Measurements from ENCODE around the gene EPHA4.
A peak's percentile ranks its signal among the peaks of the same experiment; 100 is the strongest.

Gene EPHA4

GRCh38 chr2:221574231-221574570 is 2.1 kb upstream of the EPHA4 start:
- TF ChIP-seq CTCF (IDR thresholded peaks at IDR 0.05; ENCODE audit: extremely low read depth, insufficient read depth, missing control alignments), result no peak
- DNase-seq (ENCODE audit: low spot score), result no peak
- in situ Hi-C loops (cut with MboI; ENCODE audit: low pct_unique_long_range_greater_than_20kb, low sequenced_read_pairs, unreplicated experiment), result loop anchor here (10.0 kb wide), 1 partner anchor 889 kb away; no protein-coding TSS in a partner anchor

GRCh38 chr2:221573430-221574230 is 1.5 kb upstream of the EPHA4 start:
- peak; percentile 99 for TF ChIP-seq CTCF (IDR thresholded peaks at IDR 0.05; ENCODE audit: extremely low read depth, insufficient read depth, missing control alignments)
- in situ Hi-C loops (cut with MboI; ENCODE audit: low pct_unique_long_range_greater_than_20kb, low sequenced_read_pairs, unreplicated experiment), result loop anchor here (10.0 kb wide), 1 partner anchor 889 kb away; no protein-coding TSS in a partner anchor
- peak; percentile 88 for DNase-seq (ENCODE audit: low spot score)

GRCh38 chr2:221572821-221573429 is 821 bp upstream of the EPHA4 start:
- TF ChIP-seq CTCF (IDR thresholded peaks at IDR 0.05; ENCODE audit: extremely low read depth, insufficient read depth, missing control alignments), result no peak
- in situ Hi-C loops (cut with MboI; ENCODE audit: low pct_unique_long_range_greater_than_20kb, low sequenced_read_pairs, unreplicated experiment), result loop anchor here (10.0 kb wide), 1 partner anchor 888 kb away; no protein-coding TSS in a partner anchor
- peak; percentile 52 for DNase-seq (ENCODE audit: low spot score)

- peak; percentile 30 for DNase-seq (ENCODE audit: low spot score)
- no peak for TF ChIP-seq CTCF (IDR thresholded peaks at IDR 0.05; ENCODE audit: extremely low read depth, insufficient read depth, missing control alignments)
- in situ Hi-C loops (cut with MboI; ENCODE audit: low pct_unique_long_range_greater_than_20kb, low sequenced_read_pairs, unreplicated experiment), result loop anchor here (10.0 kb wide), 1 partner anchor 887 kb away; no protein-coding TSS in a partner anchor
These were observed 419 bp downstream of the EPHA4 start for GRCh38 chr2:221571551-221572218.

- no peak for TF ChIP-seq CTCF (IDR thresholded peaks at IDR 0.05; ENCODE audit: extremely low read depth, insufficient read depth, missing control alignments)
- DNase-seq (ENCODE audit: low spot score), result no peak
- in situ Hi-C loops (cut with MboI; ENCODE audit: low pct_unique_long_range_greater_than_20kb, low sequenced_read_pairs, unreplicated experiment), result loop anchor here (10.0 kb wide), 1 partner anchor 886 kb away; no protein-coding TSS in a partner anchor
These were observed 1.0 kb downstream of the EPHA4 start for GRCh38 chr2:221571025-221571550.

- no peak for DNase-seq (ENCODE audit: low spot score)
- in situ Hi-C loops (cut with MboI; ENCODE audit: low pct_unique_long_range_greater_than_20kb, low sequenced_read_pairs, unreplicated experiment), result loop anchor here (10.0 kb wide), 1 partner anchor 886 kb away; no protein-coding TSS in a partner anchor
- no peak for TF ChIP-seq CTCF (IDR thresholded peaks at IDR 0.05; ENCODE audit: extremely low read depth, insufficient read depth, missing control alignments)
These were observed 1.7 kb downstream of the EPHA4 start for GRCh38 chr2:221570321-221570935.

Data from GM13977 (cell line).